Measurements from ENCODE around the gene ABHD12B. TPM values are rescaled to one million over a fixed set of nuclear protein-coding genes. Genes with fewer than 3 reads are reported as not detected.
A peak's percentile ranks its signal among the peaks of the same experiment; 100 is the strongest.
"Not testable (repeated sequence)": the region's sequence is repeated elsewhere in the genome, so short reads cannot be mapped to it uniquely, and the experiment has no call there.

The ABHD12B gene
- total RNA-seq, 2 donors from 2014 or later, result not detected

DNA sequence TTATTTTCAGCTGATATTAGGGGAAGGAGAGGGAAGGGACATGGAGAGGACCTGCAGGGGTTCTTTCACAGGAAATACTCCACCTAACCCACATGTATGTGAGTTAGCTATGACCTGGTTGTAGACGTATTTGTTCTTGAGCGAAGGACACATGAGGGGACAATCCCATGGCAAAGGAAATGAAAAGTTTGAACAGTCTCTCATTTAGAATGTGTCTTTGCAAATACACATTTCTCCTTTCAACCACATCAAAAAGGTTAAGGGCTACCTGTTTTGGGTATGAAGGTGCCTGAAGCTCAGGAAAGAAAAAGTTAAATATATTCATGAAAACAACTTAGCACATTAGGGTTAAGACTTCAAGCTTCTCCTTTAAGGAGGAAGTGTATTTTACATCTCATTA, 65.0 kb downstream of the ABHD12B start:
- no peak overlapping the region for H3K27ac ChIP-seq
- H3K4me3 ChIP-seq, result no peak overlapping the region
- DNase-seq (ENCODE audit: low spot score) (no peak), ATAC-seq (ENCODE audit: insufficient number of reproducible peaks, low FRiP score, low read depth) (no peak)
- H3K27me3 ChIP-seq (replicated peaks; ENCODE audit: insufficient read depth), result no peaks in the 10 kb centered on the region
- H3K36me3 ChIP-seq, result peaks cover 14% of the 10 kb centered on the region
- no peaks in the 10 kb centered on the region for H3K9me3 ChIP-seq
- no peaks in the 10 kb centered on the region for H3K4me1 ChIP-seq (ENCODE audit: control insufficient read depth in 1 of 2, low read depth in 2 of 2)
- TF ChIP-seq, protein P1, sequence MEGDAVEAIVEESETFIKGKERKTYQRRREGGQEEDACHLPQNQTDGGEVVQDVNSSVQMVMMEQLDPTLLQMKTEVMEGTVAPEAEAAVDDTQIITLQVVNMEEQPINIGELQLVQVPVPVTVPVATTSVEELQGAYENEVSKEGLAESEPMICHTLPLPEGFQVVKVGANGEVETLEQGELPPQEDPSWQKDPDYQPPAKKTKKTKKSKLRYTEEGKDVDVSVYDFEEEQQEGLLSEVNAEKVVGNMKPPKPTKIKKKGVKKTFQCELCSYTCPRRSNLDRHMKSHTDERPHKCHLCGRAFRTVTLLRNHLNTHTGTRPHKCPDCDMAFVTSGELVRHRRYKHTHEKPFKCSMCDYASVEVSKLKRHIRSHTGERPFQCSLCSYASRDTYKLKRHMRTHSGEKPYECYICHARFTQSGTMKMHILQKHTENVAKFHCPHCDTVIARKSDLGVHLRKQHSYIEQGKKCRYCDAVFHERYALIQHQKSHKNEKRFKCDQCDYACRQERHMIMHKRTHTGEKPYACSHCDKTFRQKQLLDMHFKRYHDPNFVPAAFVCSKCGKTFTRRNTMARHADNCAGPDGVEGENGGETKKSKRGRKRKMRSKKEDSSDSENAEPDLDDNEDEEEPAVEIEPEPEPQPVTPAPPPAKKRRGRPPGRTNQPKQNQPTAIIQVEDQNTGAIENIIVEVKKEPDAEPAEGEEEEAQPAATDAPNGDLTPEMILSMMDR (IDR thresholded peaks at IDR 0.05), result no peak

DNA sequence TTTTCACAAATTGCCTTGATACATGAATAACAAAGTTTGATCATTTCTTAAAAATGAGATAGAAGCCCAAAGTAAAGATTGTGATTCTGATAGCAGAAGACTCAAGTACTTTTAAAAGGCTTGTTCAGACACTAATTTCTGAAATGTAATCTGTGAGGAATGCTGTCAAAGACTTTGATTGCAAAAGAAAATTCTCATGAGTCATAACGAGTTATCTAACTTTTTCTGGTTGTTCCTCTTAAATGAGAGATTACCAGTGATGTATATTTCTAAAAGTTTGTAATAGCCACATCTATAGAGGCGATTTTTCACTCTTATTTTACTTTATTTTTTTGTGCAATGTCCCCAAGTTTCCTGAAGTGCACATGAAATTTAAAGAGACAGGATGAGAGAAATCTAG, 65.5 kb downstream of the ABHD12B start:
- Histone ChIP-seq H3K27ac (no peak overlapping the region), H3K27me3 (replicated peaks; ENCODE audit: insufficient read depth) (no peaks in the 10 kb centered on the region), H3K36me3 (peaks cover 10% of the 10 kb centered on the region), H3K4me1 (ENCODE audit: control insufficient read depth in 1 of 2, low read depth in 2 of 2) (no peaks in the 10 kb centered on the region), H3K9me3 (no peaks in the 10 kb centered on the region), H3K4me3 (no peak overlapping the region)
- TF ChIP-seq, protein P1 (IDR thresholded peaks at IDR 0.05), result no peak
- DNase-seq (ENCODE audit: low spot score) (no peak), ATAC-seq (ENCODE audit: insufficient number of reproducible peaks, low FRiP score, low read depth) (no peak)

DNA sequence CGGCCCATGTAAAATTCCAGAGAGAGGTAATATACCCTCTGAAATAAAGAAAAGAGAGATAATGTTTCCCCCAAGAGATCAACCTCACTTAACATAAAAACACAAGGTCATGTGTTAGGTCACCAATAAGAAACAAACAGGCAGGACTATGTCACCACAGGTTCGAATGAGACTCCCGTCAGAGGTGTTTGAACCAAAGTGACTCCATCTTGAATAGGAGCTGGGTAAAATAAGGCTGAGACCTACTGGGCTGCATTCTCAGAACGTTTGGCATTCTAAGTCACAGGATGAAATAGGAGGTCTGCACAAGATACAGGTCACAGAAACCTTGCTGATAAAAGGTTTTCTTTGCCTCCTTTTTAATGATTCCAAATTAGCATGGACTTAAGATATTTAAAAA, 65.9 kb downstream of the ABHD12B start:
- ATAC-seq (ENCODE audit: insufficient number of reproducible peaks, low FRiP score, low read depth) (no peak), DNase-seq (ENCODE audit: low spot score) (no peak)
- H3K27ac ChIP-seq, result no peak overlapping the region
- TF ChIP-seq, protein P1 (IDR thresholded peaks at IDR 0.05), result no peak
- H3K27me3 ChIP-seq (replicated peaks; ENCODE audit: insufficient read depth), result no peaks in the 10 kb centered on the region
- H3K9me3 ChIP-seq, result no peaks in the 10 kb centered on the region
- H3K4me1 ChIP-seq (ENCODE audit: control insufficient read depth in 1 of 2, low read depth in 2 of 2), result no peaks in the 10 kb centered on the region
- no peak overlapping the region for H3K4me3 ChIP-seq
- H3K36me3 ChIP-seq, result peaks cover 5% of the 10 kb centered on the region

DNA sequence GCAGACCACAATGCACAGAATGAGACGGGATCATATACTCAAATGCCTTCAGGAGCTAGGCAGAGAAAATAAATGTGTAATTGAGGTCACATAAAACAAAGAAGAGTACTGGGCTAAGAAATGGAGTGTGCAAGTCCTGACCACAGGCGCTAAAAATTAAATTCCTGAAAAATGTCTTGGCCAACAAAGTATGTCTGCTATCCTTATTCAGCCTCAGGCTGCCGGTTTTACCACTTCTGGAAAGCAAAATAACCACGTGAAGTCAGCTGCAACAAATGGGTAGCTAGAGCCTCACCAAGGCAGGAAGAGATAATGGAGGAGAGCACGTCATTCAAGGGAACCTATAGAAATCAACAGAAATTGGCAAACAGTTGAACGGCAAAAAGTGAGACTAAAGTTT, 69.3 kb downstream of the ABHD12B start:
- Histone ChIP-seq H3K36me3 (no peaks in the 10 kb centered on the region), H3K9me3 (no peaks in the 10 kb centered on the region), H3K27ac (no peak overlapping the region), H3K27me3 (replicated peaks; ENCODE audit: insufficient read depth) (no peaks in the 10 kb centered on the region), H3K4me1 (ENCODE audit: control insufficient read depth in 1 of 2, low read depth in 2 of 2) (peaks cover 0 to 14% of the 10 kb centered on the region in 2 donors), H3K4me3 (no peak overlapping the region)
- DNase-seq (ENCODE audit: low spot score) (no peak), ATAC-seq (ENCODE audit: insufficient number of reproducible peaks, low FRiP score, low read depth) (no peak)
- TF ChIP-seq, protein P1 (IDR thresholded peaks at IDR 0.05), result no peak

DNA sequence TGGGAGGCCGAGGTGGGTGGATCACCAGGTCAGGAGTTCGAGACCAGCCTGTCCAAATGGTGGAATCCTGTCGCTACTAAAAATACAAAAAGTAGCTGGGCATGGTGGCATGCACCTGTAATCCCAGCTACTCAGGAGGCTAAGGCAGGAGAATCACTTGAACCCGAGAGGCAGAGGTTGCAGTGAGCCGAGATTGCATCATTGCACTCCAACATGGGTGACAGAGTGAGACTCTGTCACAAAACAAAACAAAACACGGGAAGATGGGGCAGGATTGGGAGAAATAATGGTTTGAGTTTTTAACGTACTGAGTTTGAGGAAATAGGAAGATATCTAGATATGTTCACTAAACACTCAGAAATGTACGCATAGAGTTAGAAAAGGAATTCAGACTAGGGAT, 69.8 kb downstream of the ABHD12B start:
- H3K9me3 ChIP-seq; H3K27ac ChIP-seq; H3K27me3 ChIP-seq (replicated peaks; ENCODE audit: insufficient read depth); DNase-seq (ENCODE audit: low spot score); ATAC-seq (ENCODE audit: insufficient number of reproducible peaks, low FRiP score, low read depth); H3K36me3 ChIP-seq; H3K4me3 ChIP-seq: not testable (repeated sequence)
- peaks cover 0 to 14% of the 10 kb centered on the region in 2 donors for H3K4me1 ChIP-seq (ENCODE audit: control insufficient read depth in 1 of 2, low read depth in 2 of 2)

DNA sequence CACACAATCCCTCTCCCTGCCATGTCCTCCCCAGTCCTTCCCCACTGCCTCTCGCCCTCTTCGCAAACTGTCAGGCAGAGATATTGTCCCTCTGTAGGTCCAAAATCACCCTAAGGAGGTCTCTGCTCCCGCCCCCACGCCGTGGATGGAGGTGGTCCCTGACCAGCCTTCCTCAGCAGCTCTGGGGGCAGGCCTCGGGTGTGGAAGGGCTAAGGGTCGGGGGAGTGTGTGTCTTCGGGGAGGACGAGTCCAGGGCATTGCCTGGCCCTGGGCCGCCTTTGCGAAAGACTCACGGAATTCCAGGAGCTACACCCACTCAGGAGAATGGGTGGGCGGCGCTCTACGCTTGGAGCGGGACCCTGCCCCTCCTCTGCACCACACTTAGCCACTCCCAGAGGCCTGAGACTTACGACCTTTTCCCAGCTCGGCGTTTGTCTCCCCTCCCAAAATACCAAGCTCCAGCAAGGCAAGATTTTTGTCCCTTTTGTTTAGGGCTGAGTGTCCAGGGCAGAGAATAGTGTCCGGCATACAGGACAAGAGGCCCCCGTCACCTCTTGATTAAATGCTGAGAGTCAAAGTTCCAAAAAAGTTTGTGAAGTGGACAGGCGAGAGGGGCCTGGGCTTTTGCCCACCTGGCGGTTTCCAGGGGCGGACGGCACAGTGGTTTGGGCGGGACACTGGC, 71.5 kb downstream of the ABHD12B start:
- peak overlapping the region; percentile 96 for H3K4me3 ChIP-seq
- H3K36me3 ChIP-seq, result no peaks in the 10 kb centered on the region
- H3K9me3 ChIP-seq, result no peaks in the 10 kb centered on the region
- DNase-seq (ENCODE audit: low spot score) (no peak), ATAC-seq (ENCODE audit: insufficient number of reproducible peaks, low FRiP score, low read depth) (no peak)
- TF ChIP-seq, protein P1 (IDR thresholded peaks at IDR 0.05), result no peak
- peak overlapping the region; percentile 81 to 84 for H3K27ac ChIP-seq
- no peaks in the 10 kb centered on the region for H3K27me3 ChIP-seq (replicated peaks; ENCODE audit: insufficient read depth)
- peaks cover 0 to 14% of the 10 kb centered on the region in 2 donors for H3K4me1 ChIP-seq (ENCODE audit: control insufficient read depth in 1 of 2, low read depth in 2 of 2)

Data from thoracic aorta (tissue), 2 donors.